LNCaP clone FGC (cell line): ENCODE measurements around the gene MARCHF3.

Experiments used
- DNase-seq: peaks from one replicate; pipeline ENCODE4 v3.0.0-alpha.2; 2011; ENCODE audit warnings: low read depth
- H3K4me3 ChIP-seq: 2 replicates; pipeline ENCODE4 v1.5.1; 2011; ENCODE audit warnings: mild to moderate bottlenecking, low read depth, low read length, control low read depth
- TF ChIP-seq, protein P1 (sequence below): IDR thresholded peaks from 2 replicates; pipeline ENCODE4 v1.5.1; 2012; ENCODE audit warnings: mild to moderate bottlenecking; ENCODE audit not compliant: control insufficient read depth, insufficient read depth; ENCODE audit errors: extremely low read depth

Gene MARCHF3

GRCh38 chr5:126819253-126819652, 211.1 kb downstream of the MARCHF3 start:
- TF ChIP-seq, protein P1, sequence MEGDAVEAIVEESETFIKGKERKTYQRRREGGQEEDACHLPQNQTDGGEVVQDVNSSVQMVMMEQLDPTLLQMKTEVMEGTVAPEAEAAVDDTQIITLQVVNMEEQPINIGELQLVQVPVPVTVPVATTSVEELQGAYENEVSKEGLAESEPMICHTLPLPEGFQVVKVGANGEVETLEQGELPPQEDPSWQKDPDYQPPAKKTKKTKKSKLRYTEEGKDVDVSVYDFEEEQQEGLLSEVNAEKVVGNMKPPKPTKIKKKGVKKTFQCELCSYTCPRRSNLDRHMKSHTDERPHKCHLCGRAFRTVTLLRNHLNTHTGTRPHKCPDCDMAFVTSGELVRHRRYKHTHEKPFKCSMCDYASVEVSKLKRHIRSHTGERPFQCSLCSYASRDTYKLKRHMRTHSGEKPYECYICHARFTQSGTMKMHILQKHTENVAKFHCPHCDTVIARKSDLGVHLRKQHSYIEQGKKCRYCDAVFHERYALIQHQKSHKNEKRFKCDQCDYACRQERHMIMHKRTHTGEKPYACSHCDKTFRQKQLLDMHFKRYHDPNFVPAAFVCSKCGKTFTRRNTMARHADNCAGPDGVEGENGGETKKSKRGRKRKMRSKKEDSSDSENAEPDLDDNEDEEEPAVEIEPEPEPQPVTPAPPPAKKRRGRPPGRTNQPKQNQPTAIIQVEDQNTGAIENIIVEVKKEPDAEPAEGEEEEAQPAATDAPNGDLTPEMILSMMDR: no peak
- no peak overlapping the region for H3K4me3 ChIP-seq
- no peak for DNase-seq

DNA sequence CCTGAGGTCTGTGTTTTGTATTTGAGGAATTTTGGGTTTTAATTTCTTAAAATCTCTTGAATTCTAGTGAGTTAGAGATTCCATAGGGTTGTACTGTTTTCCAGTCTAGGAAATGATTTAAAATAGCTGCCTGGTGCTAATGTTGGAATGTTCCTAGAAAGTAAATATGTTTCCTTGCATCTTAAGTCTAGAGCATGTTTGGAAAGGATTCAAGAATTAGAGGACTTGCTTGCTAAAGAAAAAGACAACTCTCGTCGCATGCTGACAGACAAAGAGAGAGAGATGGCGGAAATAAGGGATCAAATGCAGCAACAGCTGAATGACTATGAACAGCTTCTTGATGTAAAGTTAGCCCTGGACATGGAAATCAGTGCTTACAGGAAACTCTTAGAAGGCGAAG, 211.6 kb downstream of the MARCHF3 start:
- no peak overlapping the region for H3K4me3 ChIP-seq
- DNase-seq: no peak
- TF ChIP-seq, protein P1: no peak
